ENCODE data around the gene FAM107A. TPM values are rescaled to one million over a fixed set of nuclear protein-coding genes. Genes with fewer than 3 reads are reported as not detected.

The FAM107A gene
- total RNA-seq, 1 donor from 2014 or later = not detected

DNA sequence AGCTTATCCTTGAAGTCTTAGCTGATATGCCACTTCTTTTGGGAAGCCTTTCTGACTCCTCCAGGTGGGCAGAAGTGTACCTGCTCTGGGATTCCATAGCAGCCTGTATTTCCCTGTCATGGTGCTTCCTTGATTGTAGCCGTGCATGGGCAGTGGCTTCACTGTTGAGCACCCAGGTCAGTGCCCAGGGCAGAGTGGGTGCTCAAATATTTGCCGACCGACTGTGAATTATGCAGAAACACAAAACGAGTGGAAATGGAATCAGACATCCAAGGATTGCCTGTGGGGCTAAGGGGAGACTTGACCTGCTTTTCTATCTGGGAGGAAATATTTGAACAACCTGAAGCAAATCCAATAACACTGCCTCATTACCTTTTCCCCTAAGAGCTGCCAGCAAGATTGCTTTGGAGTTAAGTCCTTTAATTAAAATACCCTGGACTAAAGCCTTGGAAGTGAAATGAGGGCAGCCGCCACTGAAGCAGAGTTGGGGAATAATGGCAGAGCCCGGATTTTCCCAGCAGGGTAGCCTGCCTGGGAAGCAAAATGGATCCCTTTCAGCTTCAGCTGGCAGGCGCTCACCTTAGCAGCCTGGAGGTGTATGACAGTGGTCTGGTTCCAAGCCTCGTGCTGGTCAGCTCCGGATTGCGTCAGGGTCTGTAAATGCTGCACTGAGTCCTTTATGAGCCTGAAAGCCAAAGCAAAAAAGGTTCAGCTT, 55.1 kb downstream of the FAM107A start:
- H3K4me1 Mint-ChIP-seq = no peaks in the 10 kb centered on the region
- no peak for ATAC-seq (ENCODE audit: low read depth)
- no peaks in the 10 kb centered on the region for H3K9me3 Mint-ChIP-seq
- H3K27me3 Mint-ChIP-seq = no peaks in the 10 kb centered on the region
- DNase-seq = no peak
- CTCF ChIA-PET = no interaction called here
- no peak overlapping the region for H3K27ac Mint-ChIP-seq
- POLR2A ChIA-PET = no interaction called here
- TF ChIP-seq, protein P1, sequence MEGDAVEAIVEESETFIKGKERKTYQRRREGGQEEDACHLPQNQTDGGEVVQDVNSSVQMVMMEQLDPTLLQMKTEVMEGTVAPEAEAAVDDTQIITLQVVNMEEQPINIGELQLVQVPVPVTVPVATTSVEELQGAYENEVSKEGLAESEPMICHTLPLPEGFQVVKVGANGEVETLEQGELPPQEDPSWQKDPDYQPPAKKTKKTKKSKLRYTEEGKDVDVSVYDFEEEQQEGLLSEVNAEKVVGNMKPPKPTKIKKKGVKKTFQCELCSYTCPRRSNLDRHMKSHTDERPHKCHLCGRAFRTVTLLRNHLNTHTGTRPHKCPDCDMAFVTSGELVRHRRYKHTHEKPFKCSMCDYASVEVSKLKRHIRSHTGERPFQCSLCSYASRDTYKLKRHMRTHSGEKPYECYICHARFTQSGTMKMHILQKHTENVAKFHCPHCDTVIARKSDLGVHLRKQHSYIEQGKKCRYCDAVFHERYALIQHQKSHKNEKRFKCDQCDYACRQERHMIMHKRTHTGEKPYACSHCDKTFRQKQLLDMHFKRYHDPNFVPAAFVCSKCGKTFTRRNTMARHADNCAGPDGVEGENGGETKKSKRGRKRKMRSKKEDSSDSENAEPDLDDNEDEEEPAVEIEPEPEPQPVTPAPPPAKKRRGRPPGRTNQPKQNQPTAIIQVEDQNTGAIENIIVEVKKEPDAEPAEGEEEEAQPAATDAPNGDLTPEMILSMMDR (IDR thresholded peaks at IDR 0.05) = no peak
- H3K36me3 Mint-ChIP-seq (ENCODE audit: low read depth) = no peaks in the 10 kb centered on the region
- intact Hi-C loops (cut with micrococcal nuclease) = no loop called here
- H3K4me3 Mint-ChIP-seq = no peak overlapping the region

DNA sequence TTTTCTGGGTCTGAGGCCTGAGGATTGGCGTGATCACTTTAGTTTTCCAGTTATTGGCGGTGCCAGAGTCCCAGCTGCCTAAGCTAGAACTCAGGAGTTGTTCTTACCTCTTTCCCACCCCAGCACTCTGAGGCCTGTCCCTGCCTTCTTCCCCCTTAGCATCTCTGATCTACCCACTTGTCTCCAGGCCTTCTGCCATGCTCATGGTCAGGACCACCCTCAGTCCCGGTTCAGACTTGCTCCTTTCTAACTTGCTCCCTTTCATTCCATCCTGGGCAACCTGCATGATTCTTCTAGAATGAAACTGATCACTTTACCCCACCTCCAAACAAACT, 55.9 kb downstream of the FAM107A start:
- Mint-ChIP-seq H3K9me3 (no peaks in the 10 kb centered on the region), H3K27ac (no peak overlapping the region), H3K4me3 (no peak overlapping the region), H3K36me3 (ENCODE audit: low read depth) (no peaks in the 10 kb centered on the region), H3K27me3 (peaks cover 1% of the 10 kb centered on the region), H3K4me1 (no peaks in the 10 kb centered on the region)
- TF ChIP-seq, protein P1 (IDR thresholded peaks at IDR 0.05) = no peak
- no peak for ATAC-seq (ENCODE audit: low read depth)
- ChIA-PET POLR2A (no interaction called here), CTCF (no interaction called here)
- intact Hi-C loops (cut with micrococcal nuclease) = no loop called here
- DNase-seq = no peak

DNA sequence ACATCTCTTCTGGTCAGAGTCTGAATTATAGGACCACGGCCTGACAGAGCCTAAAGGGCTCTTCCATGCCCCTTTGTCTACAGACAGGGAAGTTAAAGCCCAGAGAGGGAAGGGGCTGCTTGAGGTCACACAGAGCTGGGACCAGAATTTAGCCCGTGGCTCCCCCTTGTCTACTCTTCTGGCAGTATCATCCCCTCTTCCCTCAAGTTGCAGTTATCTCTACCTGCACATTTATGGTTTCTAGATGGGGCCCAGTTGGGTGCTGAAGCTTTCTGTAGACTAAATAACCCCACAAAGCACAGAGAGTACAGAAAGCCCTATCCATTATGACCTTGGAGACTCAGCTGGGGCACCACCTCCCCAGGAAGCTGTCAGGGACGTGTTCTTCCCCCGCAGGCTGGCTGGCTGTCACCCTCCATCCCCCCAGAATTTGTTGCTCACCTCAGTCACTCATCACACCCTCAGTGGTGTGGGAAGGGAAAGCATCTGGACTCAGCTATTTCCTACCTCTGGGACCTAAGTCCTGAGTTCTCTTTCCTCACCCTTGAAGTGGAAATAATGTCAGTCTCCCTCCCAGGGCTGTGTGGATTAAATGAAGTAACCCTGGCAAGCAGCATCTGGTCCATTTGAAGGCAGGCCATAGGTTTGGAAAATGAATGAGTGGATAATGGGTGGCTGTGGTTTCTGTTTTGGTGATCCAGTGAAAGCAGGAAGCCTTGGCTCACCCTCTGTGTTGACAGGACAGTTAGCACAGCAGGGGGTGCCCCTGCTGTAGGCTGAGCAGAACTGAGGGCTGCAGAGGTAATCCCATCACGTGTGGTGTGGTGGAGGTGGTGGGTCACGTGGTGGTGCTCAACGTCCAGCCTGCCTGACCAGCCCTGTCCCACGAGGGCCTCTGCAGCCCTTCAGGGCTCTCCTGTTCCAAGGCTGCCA, 56.5 kb downstream of the FAM107A start:
- H3K27me3 Mint-ChIP-seq = peaks cover 1% of the 10 kb centered on the region
- TF ChIP-seq, protein P1 (IDR thresholded peaks at IDR 0.05) = no peak
- no peaks in the 10 kb centered on the region for H3K9me3 Mint-ChIP-seq
- H3K27ac Mint-ChIP-seq = no peak overlapping the region
- POLR2A ChIA-PET = no interaction called here
- CTCF ChIA-PET = no interaction called here
- no peaks in the 10 kb centered on the region for H3K4me1 Mint-ChIP-seq
- H3K4me3 Mint-ChIP-seq = no peak overlapping the region
- DNase-seq (no peak), ATAC-seq (ENCODE audit: low read depth) (no peak)
- intact Hi-C loops (cut with micrococcal nuclease) = no loop called here
- no peaks in the 10 kb centered on the region for H3K36me3 Mint-ChIP-seq (ENCODE audit: low read depth)

DNA sequence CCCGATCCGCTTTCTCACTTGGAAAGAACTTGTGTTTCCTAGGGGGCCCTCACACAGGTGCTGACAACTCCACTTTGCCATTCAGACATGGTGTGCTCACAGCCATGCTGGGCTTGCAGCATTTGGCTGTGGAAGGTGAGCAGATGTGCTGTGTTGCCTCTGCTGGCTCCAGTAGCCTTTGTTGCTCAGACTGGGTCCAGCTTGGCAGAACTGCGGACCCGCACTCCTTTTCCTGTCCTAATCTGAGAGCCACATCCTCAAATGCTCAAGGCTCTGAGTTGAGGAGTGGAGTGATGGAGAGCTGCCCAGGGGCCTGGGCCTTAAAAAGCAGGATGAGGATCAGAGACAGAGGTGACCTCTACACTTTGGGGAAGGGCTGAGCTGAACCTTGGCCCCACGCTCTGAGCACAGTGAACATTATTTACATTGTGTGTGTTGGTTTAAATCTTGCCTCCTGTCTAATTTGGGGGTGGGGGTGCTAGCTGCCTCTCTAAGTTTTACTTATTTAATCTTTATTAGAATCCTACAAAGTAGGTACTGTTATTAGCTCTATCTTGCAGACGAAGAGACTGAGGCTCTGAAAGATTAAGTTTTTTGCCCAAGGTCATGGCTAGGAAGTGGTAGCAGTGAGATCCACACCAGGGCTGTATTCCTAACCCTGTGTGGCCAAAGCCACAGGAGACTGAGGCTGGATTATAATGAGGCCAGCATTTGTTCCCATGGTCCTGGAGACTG, 57.4 kb downstream of the FAM107A start:
- H3K36me3 Mint-ChIP-seq (ENCODE audit: low read depth) = no peaks in the 10 kb centered on the region
- TF ChIP-seq, protein P1 (IDR thresholded peaks at IDR 0.05) = no peak
- ChIA-PET POLR2A (no interaction called here), CTCF (no interaction called here)
- H3K4me3 Mint-ChIP-seq = no peak overlapping the region
- intact Hi-C loops (cut with micrococcal nuclease) = no loop called here
- DNase-seq = no peak
- peaks cover 1% of the 10 kb centered on the region for H3K27me3 Mint-ChIP-seq
- no peaks in the 10 kb centered on the region for H3K4me1 Mint-ChIP-seq
- no peak overlapping the region for H3K27ac Mint-ChIP-seq
- ATAC-seq (ENCODE audit: low read depth) = no peak
- no peaks in the 10 kb centered on the region for H3K9me3 Mint-ChIP-seq

DNA sequence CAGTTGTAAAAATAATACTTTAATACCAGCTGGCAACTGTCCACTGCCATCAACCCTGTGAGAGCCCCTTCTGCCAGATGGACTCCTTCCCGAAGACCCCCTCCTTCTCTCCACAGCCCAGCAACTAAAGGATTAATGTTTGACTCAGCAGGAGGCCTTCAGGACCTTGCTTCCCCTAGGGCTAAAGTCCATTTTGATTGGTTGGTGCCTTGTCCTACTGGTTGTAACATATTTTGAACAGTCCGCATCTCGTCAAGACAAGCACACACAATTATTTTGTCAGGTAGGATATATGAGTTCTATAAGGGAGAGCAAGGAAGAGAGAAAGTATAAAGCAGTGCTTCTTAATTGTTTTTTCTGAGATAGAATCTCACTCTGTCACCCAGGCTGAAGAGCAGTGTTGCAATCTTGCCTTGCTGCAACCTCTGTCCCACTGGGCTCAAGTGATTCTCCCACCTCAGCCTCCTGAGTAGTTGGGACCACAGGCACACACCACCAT, 58.9 kb downstream of the FAM107A start:
- intact Hi-C loops (cut with micrococcal nuclease) = no loop called here
- H3K36me3 Mint-ChIP-seq (ENCODE audit: low read depth) = no peaks in the 10 kb centered on the region

More for the DNA sequence above, 58.9 kb downstream of the FAM107A start:
- H3K4me1 Mint-ChIP-seq = no peaks in the 10 kb centered on the region
- no peak overlapping the region for H3K27ac Mint-ChIP-seq
- no peak overlapping the region for H3K4me3 Mint-ChIP-seq
- ChIA-PET CTCF (no interaction called here), POLR2A (no interaction called here)
- TF ChIP-seq, protein P1 (IDR thresholded peaks at IDR 0.05) = no peak
- H3K9me3 Mint-ChIP-seq = no peaks in the 10 kb centered on the region
- ATAC-seq (ENCODE audit: low read depth) (no peak), DNase-seq (no peak)
- H3K27me3 Mint-ChIP-seq = peaks cover 1% of the 10 kb centered on the region
